HK-2 (cell line): ENCODE measurements around the gene KCNJ4.
A peak's percentile ranks its signal among the peaks of the same experiment; 100 is the strongest.
"Not testable (repeated sequence)": the region's sequence is repeated elsewhere in the genome, so short reads cannot be mapped to it uniquely, and the experiment has no call there.

Experiments
- DNase-seq: peaks from one replicate; pipeline ENCODE4 v3.0.0-alpha.2; 2018; ENCODE audit not compliant: unreplicated experiment

The KCNJ4 gene

GRCh38 chr22:38471237-38471636, 16.2 kb upstream of the KCNJ4 start:
- no peak for DNase-seq

GRCh38 chr22:38470179-38470578, 15.2 kb upstream of the KCNJ4 start:
- DNase-seq = not testable (repeated sequence)

DNA sequence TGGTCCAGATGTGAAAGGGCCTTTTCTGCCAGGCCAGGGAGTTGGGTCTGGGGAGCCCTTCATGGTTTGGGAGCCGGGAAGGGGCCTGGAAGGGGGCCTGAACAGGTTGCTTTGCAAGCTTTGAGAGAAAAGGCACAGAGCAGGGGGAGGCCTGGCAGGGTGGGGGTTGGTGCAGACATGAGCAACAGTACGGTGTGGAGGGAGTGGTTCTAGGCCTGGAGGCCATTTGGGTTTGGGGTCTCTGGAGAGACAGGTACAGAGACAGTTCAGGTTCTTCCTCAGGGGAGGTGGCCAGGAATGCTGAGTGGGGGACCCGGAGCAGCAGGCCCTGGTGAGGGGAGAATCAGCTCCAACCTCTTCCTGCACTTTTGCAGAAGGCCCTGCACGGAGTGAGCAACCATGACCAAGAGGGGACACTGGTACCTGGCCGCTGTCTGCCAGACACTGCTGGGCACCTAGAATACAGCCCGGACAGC, 14.3 kb upstream of the KCNJ4 start:
- no peak for DNase-seq

DNA sequence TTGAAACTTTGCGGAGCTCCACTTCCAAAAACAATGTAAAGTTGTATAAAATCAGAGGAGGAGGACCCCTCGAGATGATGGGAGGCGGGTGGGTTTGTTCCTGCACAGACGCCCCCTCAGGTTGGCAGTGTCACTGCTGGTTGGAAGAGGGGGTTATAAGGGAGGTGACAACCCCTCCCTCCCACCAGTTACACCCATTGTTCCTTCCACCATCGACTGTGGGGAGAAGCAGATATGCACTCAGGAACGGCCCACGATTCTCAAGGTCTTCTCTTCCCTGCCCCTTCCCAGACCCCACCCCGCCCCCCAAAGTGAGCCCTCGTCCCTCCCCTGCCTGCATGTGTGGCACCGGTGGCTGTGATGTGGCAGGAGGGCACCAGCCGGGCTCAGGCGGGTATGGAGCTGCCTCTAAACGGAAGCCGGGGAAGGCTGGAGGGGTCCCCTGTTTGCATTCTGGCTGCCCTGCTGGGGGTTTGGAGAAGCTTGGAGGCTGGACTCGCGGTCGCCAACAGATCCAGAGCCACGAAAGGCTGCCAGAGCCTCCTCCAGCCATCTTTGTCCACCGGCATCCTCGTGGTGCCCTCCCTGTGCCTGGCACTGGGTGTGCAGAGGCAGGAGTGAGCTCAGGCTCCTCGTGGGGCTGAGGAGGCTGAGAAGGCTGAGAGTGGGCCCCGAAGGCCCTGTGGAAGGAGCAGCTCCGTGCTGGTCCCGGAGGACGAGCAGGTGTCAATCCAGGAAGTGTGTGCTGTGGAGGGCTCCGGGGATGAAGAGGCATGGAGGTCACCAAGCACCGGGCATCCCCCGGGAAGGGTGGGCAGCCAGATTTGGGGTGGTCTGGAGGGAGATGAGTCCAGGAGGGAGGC, 13.7 kb upstream of the KCNJ4 start:
- no peak for DNase-seq

- peak; percentile 70 for DNase-seq
Observed at GRCh38 chr22:38467904-38468442, 13.0 kb upstream of the KCNJ4 start, which contains the start of gene KDELR3. TSS of gene KDELR3 (plus strand) at chr22:38468096. CDS start at chr22:38468234, 138 bp downstream.

DNA sequence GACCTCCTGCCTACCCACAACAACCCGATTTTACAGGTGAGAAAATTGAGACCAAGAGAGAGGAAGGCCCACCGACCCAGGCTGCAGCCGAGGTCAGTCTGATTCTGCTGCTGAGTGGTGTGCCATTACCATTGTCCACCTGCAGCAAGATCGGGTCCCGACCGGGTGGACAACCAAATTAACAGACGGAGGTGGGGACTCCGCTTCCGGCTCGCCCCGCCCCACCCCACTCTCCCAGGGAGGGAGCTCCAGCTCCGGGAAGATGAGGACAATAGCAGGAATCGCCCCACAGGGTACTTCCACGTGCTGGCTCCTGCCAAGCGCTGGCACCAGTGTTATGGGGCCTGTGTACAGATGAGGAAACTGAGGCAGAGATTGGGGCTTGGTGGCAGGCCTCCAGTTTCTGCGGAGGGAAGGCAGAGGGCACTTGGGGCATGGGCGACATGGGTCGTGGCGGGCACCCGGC, 12.5 kb upstream of the KCNJ4 start:
- no peak for DNase-seq

GRCh38 chr22:38465673-38466490, 10.9 kb upstream of the KCNJ4 start:
- DNase-seq = no peak

- DNase-seq = no peak
Observed at GRCh38 chr22:38464992-38465672, 10.1 kb upstream of the KCNJ4 start.

DNA sequence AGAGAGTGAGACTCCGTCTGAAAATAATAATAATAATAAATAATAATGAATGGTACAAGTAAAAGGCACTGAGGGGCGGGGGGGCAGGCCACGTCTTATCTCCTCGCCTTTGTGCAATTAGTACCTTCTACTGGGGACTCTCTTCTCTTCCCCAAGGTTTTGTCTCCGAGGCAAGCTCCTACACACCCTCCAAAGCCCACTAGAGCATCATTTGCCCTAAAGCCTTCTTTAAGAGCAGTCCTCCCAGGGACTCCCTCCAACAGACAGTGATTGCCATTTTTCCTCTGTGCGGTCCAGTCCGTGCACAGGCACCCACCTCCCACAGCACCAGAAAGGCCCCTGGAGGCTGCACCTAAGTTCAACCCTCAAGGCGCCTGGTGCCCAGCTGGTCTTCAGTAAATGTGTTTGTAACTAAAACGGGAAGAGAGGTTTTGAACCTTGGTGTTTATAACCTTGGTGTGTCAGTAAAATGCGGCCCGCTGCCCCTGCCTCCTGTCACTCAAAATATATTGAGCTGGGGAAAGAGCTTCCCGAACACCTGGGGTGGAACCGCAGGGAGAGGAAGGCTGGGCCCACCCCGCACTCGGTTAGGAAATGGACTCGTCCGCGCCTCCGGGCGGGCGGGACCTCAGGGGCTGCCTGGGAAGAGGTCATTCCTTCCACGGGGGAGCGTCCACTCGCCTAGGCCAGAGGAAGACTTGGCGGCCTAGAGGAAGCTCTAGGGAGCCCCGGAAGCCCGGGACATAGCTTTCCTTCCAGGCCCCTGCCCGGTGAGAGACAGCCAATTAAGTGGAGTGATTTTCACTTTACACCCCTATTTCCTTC, 8.2 kb upstream of the KCNJ4 start:
- DNase-seq = no peak

- DNase-seq = peak; percentile 77
Observed at GRCh38 chr22:38461414-38462081, 6.5 kb upstream of the KCNJ4 start.

GRCh38 chr22:38461057-38461413, 6.0 kb upstream of the KCNJ4 start:
- DNase-seq = no peak

DNA sequence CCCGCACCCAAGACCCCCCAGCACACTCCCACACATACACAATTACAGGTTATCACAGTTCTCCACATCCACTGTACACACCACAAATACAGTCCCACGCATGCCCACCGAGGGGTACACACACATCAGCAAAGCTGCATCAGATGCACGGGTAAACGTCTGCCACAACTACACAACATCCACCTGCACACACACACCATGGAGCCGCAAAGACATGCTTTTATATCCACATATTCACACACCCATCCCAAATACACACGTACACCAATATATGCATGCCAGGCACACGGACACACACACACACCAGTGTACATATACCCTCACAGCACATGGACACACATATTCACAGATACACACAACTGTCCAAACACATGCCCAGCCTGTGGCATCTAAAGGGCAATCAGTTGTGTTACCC, 5.4 kb upstream of the KCNJ4 start:
- no peak for DNase-seq

DNA sequence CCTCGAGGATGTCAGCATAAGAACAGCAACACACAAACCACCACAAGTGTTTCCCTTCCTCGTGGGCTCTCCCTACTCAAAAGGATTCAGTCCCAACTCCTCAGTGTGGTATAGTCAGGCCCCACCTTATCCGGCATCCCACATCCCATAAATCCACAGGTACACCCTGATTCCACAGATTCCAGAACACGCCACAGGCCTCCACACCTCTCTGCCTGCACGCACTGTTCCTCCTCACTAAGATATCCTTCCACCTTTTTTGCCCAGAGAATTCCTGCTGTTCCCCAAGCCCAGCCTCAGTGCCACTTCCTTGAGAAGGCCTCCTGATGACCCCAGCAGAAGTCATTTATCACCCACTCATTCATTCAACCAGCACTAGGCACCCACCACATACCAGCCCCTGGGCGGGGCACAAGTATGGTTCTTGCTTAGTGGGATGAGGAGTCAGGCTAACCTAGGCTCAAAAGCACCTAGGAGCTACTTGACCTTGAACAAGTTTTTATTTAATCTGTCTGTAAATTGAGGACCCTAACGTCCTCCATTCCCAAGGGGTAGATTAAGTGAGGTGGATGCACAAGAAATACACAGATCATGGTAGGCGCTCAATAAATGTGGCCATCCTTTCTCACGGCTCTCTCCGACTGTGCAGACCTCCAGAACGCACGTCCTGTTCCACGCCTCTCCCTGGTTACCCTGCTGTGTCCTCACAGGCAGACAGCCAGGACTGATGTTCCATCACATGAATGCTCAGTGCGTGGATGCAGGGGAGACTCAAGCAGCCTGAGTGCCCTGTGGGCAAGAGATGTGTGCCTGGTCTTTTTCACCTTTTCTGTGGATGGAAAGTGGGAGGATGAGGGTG, 2.1 kb upstream of the KCNJ4 start:
- no peak for DNase-seq

DNA sequence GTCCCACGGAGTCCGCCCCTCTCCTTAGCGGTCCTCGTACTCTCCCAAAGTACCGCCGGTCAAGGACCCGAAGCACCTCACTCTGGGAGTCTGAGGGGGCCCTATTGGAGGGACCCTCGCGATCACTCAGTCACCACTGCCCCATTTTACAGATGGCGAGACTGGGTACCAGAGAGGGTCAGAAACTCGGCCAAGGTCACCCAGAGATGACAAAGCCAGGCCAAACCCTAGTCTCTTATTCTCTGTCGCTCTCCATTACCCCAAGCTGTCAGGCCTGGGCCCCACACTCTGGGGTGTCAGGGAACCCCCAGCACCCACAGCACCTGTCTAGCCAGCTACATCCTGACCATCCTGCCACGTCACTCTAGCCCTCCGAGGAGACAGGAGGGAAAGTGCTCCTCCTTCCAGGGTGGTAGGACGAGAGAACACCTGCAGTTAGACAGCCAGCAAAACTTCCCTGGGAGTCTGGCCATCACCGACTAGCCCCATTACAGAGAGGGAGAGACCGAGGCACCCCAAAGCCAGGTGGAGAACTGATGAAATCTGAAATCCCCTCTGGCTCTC, 1.4 kb upstream of the KCNJ4 start:
- DNase-seq = no peak

- DNase-seq = no peak
Observed at GRCh38 chr22:38455530-38456271, 702 bp upstream of the KCNJ4 start.

DNA sequence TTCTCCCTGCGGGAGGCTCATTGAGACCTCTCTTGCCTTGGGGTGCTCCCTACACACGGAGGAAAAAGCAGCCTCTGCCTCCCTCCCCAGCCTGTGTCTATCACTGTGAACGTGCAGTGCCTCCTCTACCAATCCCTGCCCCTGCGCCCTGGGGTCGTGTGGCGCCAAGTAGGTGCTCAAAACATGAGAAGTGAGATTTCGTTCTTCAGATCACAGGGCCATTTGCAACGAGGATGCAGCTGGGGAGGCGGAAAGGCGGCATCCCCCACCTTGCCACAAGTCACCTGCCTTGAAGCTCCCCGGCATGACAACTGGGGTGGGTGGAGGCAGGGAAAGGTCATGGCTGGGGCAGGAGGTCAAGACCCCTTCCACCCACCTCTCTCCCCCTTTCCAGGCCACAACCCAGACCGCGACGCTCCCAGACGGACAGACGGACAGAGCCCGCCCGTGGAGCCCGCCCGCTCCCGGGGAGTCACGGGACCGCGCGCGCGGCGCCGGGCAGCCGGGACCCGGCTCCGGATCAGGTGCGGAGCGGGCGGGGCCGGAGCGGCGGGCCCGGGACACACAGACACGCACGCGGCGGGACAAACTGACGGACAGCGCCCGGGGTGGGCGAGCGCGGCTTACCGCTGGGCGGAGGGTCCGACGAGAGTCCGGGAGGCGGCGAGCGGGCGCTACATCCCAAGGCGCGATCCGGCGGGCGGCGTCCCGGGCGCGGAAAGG, 485 bp downstream of the KCNJ4 start:
- no peak for DNase-seq

GRCh38 chr22:38453996-38454352, 1.0 kb downstream of the KCNJ4 start:
- DNase-seq = no peak
